IPS DF 6.9 (cell line): ENCODE results near the gene TNS4.

Experiments
- DNase-seq: peaks from one replicate; pipeline ENCODE4 v3.0.0-alpha.2; 2013; ENCODE audit warnings: low read depth, low spot score
- H3K27ac ChIP-seq: one replicate; pipeline ENCODE4 v1.5.1; 2013; ENCODE audit warnings: low read length, control low read depth
- H3K27me3 ChIP-seq: 2 replicates; pipeline ENCODE4 v1.6.1; 2013; ENCODE audit warnings: mild to moderate bottlenecking, low read length; ENCODE audit not compliant: control insufficient read depth, insufficient read depth
- H3K36me3 ChIP-seq: 2 replicates; pipeline ENCODE4 v1.6.1; 2013; ENCODE audit warnings: low read length; ENCODE audit not compliant: control insufficient read depth, insufficient read depth
- H3K4me1 ChIP-seq: 2 replicates; pipeline ENCODE4 v1.6.1; 2013; ENCODE audit warnings: low read length; ENCODE audit not compliant: control insufficient read depth, insufficient read depth
- H3K4me3 ChIP-seq: 2 replicates; pipeline ENCODE4 v1.5.1; 2013; ENCODE audit warnings: mild to moderate bottlenecking, low read length
- H3K9me3 ChIP-seq: 2 replicates; pipeline ENCODE4 v1.6.1; 2013; ENCODE audit warnings: low read length, inconsistent platforms; ENCODE audit not compliant: control insufficient read depth, insufficient read depth
- WGBS: extraction: QIAGEN DNeasy Blood & Tissue Kit; methylation state at CpG from one replicate; pipeline ENCODE4 v1.1.7; 2013; ENCODE audit warnings: mixed read lengths, missing lambda C conversion rate; ENCODE audit not compliant: insufficient read length, insufficient coverage; 5-methylcytosine and 5-hydroxymethylcytosine counted together

The TNS4 gene

DNA sequence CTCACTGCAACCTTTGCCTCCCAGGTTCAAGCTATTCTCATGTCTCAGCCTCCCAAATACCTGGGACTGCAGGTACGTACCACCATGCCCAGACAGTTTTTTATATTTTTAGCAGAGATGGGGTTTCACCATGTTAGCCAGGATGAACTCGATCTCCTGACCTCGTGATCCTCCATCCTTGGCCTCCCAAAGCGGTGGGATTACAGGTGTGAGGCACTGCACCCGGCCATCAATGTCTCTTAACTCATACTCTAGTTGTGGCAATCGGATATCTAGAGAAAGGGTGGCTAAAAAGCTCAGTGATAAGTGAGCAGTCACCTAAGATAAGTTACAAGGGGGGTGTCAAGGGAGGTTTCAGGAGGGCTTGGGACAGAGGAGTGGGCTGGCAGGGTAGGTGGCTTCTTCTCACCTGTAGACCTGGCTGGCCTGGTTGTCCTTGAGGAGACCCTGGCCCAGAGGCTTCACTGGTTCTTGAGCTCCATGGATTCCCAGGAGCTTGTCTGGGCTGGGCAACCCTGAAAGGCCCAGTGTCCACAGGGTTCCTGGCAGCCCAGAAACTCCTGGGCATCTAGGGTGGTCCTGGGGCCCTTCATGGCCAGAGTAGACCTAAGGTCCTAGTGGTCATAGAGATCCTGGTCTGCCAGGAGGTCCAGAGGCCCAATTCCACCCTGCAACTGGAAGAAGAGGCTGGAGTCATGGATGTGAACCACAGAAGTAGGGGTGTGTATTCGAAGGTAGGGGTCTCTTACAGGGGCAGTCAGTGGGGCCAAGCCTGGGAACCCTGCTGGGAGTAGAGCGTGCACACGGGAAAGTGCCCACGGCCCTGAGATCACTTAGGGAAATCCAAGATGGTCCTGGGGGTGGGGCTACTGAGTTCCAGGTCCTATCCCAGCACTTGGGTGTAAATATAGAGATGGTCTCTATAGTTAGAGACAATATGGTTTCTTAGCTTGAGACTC lies 70.9 kb downstream of the TNS4 start:
- no peaks in the 10 kb centered on the region for H3K36me3 ChIP-seq
- H3K4me3 ChIP-seq = no peak overlapping the region
- peaks cover 3% of the 10 kb centered on the region; the same call in 1 of the 2 replicates for H3K4me1 ChIP-seq
- H3K27me3 ChIP-seq = no peaks in the 10 kb centered on the region
- no peak overlapping the region for H3K27ac ChIP-seq
- DNase-seq = no peak
- WGBS = no CpG with 5 or more reads among the region's 10 CpGs
- no peaks in the 10 kb centered on the region for H3K9me3 ChIP-seq

DNA sequence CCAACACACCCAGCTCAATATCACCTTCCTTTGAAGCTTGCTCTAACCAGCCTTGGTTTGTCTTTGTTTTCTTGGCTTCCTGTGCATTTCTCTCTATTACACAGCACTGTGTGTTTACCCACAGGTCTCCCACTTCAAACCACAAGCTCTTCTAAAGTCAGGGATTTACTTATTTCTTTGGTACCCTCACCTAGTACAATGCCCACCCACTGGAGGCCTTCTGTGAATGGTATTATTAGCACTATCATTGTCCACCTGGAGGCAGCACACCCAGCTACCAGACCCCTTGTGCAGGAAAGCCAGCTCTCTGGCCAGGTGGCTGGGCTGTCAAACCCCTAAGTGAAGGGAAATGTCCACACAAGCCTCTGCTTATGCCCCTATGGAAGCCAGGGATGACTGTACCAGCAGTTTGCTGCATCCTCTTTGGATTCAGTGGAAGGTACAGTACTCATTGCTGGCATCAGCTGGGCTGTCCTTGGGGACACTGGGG lies 74.4 kb downstream of the TNS4 start:
- H3K27ac ChIP-seq = no peak overlapping the region
- H3K4me1 ChIP-seq = peaks cover 3% of the 10 kb centered on the region; the same call in 1 of the 2 replicates
- no peaks in the 10 kb centered on the region for H3K27me3 ChIP-seq
- no peaks in the 10 kb centered on the region for H3K9me3 ChIP-seq
- DNase-seq = no peak
- H3K36me3 ChIP-seq = no peaks in the 10 kb centered on the region
- H3K4me3 ChIP-seq = no peak overlapping the region
